COLO829 (cell line): Measurements from ENCODE around the gene MATN1.
A peak's percentile ranks its signal among the peaks of the same experiment; 100 is the strongest.

Experiments used
- DNase-seq: peaks from one replicate; pipeline ENCODE4 v3.0.0; 2012; ENCODE audit warnings: low spot score

Gene MATN1

GRCh38 chr1:30745156-30745833 lies 21.9 kb upstream of the MATN1 start:
- no peak for DNase-seq

- DNase-seq = no peak
Observed at GRCh38 chr1:30744060-30744756, 20.8 kb upstream of the MATN1 start.

DNA sequence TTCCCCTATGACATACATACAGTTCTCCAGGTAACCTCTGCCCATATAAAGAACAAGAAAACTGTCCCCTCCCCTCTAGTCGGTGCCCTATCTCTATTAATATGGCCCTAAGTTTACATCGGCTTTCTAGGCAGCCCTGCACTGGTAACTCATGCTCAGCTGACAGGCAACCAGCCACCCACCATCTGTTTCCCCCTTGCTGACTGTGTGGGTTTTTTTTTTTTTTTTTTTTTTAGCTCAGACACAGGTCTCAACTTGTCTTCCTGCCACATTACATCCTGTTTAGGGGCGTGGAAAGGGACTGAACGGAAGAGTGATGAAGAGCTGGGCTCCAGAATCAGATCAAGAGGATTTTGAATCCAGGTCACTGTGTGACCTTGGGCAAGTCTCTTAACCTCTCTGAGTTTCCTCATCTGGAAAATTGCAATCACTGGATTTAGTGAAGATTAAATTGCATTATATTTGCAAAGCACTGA lies 20.2 kb upstream of the MATN1 start:
- no peak for DNase-seq

DNA sequence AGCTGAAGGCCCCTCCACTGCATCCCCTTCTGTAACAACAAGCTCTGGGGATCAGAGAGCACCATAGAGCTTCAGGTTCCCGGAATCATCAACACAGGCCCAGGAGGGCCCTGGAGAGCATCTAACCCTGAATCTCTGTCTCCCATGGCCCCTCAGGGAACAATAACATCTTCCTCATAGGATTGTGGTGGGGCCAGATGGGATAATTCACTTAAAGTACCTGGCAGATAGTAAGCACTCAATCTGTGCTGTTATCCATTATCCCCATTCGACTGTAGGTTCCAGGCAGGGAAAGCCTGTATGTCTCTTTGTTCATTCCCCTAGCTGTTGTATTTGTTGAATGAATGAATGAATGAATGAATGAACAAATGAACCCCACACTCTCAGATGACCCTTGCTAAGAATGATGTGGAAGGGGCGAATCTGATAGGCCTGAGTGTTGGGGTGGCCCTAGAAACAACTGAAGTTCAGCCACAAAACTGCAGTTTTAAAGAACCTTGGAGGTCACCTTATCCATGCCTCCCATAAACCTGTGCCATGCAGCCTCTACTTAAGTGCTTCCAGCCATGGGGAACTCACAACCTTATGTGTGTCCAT lies 19.7 kb upstream of the MATN1 start:
- no peak for DNase-seq

- no peak for DNase-seq
Observed at GRCh38 chr1:30742300-30742962, 19.0 kb upstream of the MATN1 start.

GRCh38 chr1:30741239-30741894 lies 18.0 kb upstream of the MATN1 start:
- no peak for DNase-seq

GRCh38 chr1:30740251-30741238 lies 17.2 kb upstream of the MATN1 start:
- DNase-seq = no peak

GRCh38 chr1:30739601-30740000 lies 16.2 kb upstream of the MATN1 start:
- no peak for DNase-seq

- DNase-seq = no peak
Observed at GRCh38 chr1:30738715-30739559, 15.6 kb upstream of the MATN1 start.

DNA sequence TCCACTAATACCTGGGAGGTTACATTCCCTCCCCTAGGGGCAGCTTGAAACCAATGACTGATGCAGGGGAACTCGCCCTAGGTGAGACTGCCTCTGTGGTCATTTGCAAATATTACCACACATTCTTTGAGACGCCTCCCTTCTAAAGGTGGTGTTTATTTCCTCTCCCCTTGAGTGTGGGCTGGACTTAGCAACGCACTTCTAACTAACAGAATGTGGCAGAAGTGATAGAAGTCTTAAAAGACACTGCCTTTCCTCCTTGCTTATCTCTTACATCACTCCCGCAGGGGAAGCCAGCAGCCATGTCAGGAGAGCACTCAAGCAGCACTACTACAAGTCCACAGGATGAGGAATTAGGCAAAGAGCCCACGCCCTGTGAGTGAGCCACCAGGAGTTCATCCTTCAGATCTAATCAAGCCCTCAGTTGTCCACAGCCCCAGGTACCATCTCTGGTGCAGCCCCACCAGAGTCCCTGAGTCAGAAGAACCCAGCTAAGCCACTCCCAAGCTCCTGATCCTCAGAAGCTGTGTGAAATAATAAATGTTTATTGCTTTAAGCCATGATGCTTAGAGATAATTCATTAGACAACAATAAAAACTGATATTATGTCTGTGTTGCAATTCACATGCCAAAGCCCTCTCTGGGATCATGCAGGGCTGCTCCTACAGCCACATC lies 14.8 kb upstream of the MATN1 start:
- no peak for DNase-seq

DNA sequence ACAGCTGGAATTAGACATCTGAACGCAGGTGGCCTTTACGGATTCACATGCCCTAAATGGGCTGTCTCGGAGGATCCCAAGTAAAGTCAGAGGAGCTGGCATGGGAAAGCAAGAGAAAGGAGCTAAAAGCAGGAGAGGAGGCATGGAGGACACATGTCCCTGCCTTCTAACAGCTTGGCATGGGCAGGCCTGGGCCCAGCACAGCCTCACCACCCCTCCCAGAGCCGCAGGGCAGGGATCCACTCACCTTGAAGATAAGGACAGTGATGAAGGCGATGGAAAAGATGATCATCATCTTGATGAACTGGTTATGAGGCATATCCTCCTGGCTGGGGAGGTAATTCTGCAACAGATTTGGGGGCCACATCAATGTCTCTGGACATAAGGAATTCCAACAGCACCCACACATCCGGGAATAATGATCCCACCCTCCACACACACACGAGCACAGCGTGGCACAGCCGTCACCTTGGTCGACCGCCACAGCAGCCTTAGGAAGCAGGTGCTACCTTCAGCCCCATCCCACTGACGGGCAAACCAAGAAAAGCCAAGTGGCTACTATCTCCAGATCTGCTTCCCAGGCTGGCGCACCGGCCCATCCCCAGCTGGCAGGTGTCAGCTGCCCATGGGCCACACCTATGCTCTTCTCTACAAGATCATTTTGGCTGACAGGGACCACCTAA lies 14.1 kb upstream of the MATN1 start:
- DNase-seq = no peak

DNA sequence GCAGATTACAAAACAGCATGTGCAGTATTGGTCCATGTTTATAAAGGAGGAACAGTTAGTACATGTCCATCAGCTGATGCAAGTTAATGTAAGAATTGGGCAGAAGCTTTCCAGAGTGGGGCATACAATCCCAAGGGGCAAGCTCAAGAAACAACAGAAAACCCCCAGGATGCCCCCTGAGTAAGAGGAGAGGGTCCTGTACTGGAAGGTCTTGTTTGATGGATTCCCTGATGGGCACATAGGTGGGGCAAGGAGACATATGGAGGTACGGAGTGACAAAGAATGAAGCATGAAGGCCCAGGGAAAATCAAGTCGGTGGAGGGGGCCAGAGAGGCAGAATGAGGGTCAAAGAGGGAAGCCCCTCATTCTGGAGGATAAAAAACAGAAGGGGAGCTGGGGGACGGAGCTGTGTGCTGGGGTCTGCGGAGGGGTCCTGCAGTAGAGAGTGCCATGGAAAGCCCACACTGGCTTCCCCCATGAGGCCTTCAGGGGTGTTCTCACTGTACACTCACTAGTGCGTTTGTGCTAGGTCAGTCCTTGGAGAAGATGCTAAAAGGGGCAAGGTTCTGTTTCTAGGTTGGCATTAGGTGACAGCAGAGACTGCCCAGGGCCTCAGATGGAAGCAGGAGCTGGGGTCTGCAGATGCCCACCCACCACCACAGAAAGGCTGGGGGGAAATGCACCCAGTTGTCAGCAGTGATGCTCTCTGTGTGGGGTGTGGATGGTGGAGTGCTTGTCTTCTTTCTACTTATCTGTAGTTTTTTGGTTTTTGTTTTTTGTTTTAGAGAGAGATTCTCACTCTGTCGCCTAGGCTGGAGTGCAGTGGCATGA lies 12.5 kb upstream of the MATN1 start:
- DNase-seq = no peak

- DNase-seq = no peak
Observed at GRCh38 chr1:30735124-30735523, 11.7 kb upstream of the MATN1 start.

DNA sequence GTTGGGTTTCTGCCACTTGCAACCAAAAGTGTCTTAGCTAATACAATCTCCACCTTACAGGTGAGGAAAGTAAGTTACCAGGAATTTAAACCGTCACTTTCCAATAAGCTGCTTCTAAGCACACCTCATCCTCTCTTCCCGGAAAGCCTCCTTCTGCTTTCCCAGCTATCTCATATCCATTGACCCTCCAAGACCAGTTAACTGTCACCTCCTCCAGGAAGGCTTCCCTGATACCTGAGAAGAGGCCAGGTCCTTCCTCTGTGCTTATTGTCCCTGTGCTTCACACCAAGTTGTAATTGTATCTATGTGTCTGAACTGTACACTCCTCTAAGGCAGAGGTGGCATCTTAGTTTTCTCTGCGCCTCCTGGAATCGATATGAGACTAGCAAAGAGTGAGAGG lies 11.2 kb upstream of the MATN1 start:
- DNase-seq = no peak

DNA sequence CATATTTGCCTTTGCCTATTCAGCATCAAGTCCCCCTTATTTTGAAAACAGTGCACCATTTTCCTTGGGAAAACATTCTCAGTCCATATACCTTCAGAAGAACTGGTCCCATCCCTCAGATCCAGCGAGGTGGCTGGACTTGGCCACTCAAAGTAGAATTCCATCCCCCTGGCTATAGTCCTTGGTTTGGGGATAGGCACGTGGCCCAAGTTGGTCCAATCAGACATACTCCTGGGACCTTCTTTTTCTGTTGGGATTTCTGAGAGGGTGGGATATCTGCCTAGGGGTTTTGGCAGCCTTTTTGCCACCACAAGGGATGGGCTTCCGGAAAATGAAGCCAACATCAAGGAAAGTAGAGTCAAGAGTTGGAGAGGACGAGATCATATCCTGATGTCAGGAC lies 10.7 kb upstream of the MATN1 start:
- DNase-seq = no peak

- DNase-seq = peak; percentile 60
Observed at GRCh38 chr1:30733493-30733892, 10.1 kb upstream of the MATN1 start.

DNA sequence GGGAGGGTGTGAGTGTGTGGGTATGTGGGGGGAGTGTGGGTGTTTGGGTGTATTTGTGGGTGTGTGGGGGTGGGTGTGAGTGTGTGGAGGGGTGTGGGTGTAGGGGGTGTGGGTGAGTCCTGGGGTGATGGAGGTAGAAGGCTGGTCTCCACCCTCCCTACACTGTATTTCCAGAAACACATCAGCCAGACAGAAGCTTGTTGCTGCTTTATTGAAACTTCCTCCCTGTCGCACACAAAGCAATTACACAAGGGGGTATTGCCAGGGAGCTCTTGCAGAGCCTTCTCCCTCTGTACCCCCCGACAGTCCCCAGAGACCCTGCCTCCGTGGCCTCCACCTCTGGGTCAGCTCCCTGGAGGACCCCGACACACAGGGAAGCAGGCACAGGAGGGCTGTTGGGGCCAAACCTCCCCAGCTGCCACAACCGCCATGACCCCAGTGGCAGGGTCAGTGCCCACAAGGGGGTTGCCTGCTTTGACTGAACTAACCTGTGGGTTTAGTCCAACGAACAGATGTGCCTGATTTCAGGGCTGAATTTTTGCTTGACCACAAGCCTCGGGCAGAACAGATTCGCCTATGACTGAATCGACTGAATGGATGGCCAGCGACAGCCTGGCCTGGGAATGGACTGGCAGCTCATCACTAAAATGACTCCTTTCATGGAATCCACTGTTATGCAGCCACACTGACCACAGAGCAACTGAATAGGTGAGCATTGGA lies 9.1 kb upstream of the MATN1 start:
- DNase-seq = peak; percentile 72
